ENCODE data around the gene MYL12A. TPM values are rescaled to one million over a fixed set of nuclear protein-coding genes. Genes with fewer than 3 reads are reported as not detected.
A peak's percentile ranks its signal among the peaks of the same experiment; 100 is the strongest.

The MYL12A gene
- total RNA-seq, 1 experiment from 2014 or later: 230 TPM

- TF ChIP-seq IRF2 (CRISPR knock-in tag; IDR thresholded peaks at IDR 0.05; ENCODE audit: borderline replicate concordance, low read depth) (no peak), ERG (CRISPR knock-in tag; IDR thresholded peaks at IDR 0.05) (no peak), TP53 (CRISPR knock-in tag; IDR thresholded peaks at IDR 0.05) (no peak), ELF4 (CRISPR knock-in tag; IDR thresholded peaks at IDR 0.05; ENCODE audit: low read depth) (no peak), RORB (CRISPR knock-in tag; IDR thresholded peaks at IDR 0.05) (no peak), PRRX2 (CRISPR knock-in tag; IDR thresholded peaks at IDR 0.05) (no peak), ZBTB43 (CRISPR knock-in tag; IDR thresholded peaks at IDR 0.05) (no peak)
- ATAC-seq (peak; percentile 3), DNase-seq (ENCODE audit: low spot score) (no peak)
- Mint-ChIP-seq H3K4me3 (peak overlapping the region; percentile 96), H3K36me3 (peaks cover 18% of the 10 kb centered on the region), H3K27me3 (ENCODE audit: low read depth) (no peaks in the 10 kb centered on the region), H3K4me1 (peaks cover 29% of the 10 kb centered on the region), H3K27ac (peak overlapping the region; percentile 78), H3K9me3 (peaks cover 10% of the 10 kb centered on the region)
- ChIA-PET POLR2A (interaction anchor here (0.6 to 1.8 kb wide), 9 partner anchors 14 to 1331 kb away, joined by 3 to 8 read pairs (median 3); partner anchors contain the start of gene LPIN2), CTCF (interaction anchor here (0.6 to 2.5 kb wide), 41 partner anchors 13 to 623 kb away, joined by 3 to 21 read pairs (median 4); partner anchors contain the start of gene EMILIN2)
Measured at GRCh38 chr18:3246635-3247239, 864 bp upstream of the MYL12A start.

- ATAC-seq: peak; percentile 1; the same call in 1 of the 2 replicates
- TF ChIP-seq MYBL2 (CRISPR knock-in tag; IDR thresholded peaks at IDR 0.05) (no peak), ARID4B (CRISPR knock-in tag; IDR thresholded peaks at IDR 0.05; ENCODE audit: borderline replicate concordance) (no peak), ZNF281 (CRISPR knock-in tag; IDR thresholded peaks at IDR 0.05) (no peak), IRF1 (CRISPR knock-in tag; IDR thresholded peaks at IDR 0.05) (no peak), RORB (CRISPR knock-in tag; IDR thresholded peaks at IDR 0.05) (no peak), ZNF425 (CRISPR knock-in tag; conservative IDR thresholded peaks at IDR 0.05) (no peak), TEAD1 (CRISPR knock-in tag; IDR thresholded peaks at IDR 0.05) (no peak)
- H3K9me3 Mint-ChIP-seq: peaks cover 1% of the 10 kb centered on the region; the same call in 1 of the 2 replicates
- peak overlapping the region; percentile 95 for H3K27ac Mint-ChIP-seq
- CTCF ChIA-PET: interaction anchor here (1.6 kb wide), 1 partner anchor 523 kb away, joined by 5 read pairs; no protein-coding TSS in a partner anchor
- peaks cover 29% of the 10 kb centered on the region for H3K4me1 Mint-ChIP-seq
- H3K27me3 Mint-ChIP-seq (ENCODE audit: low read depth): no peaks in the 10 kb centered on the region
- peaks cover 13% of the 10 kb centered on the region for H3K36me3 Mint-ChIP-seq
- DNase-seq (ENCODE audit: low spot score): no peak
- POLR2A ChIA-PET: interaction anchor here (0.7 to 1.6 kb wide), 5 partner anchors 13 to 418 kb away, joined by 3 to 8 read pairs (median 4); partner anchors contain the start of gene MYL12B
- H3K4me3 Mint-ChIP-seq: peak overlapping the region; percentile 96
Measured at GRCh38 chr18:3248062-3248657, 559 bp downstream of the MYL12A start.
